ENCODE measurements around the gene KRT15. TPM values are rescaled to one million over a fixed set of nuclear protein-coding genes. Genes with fewer than 3 reads are reported as not detected.

The KRT15 gene
- total and polyA plus RNA-seq, 9 of the 15 experiments (the other 6 are each of a cell fraction or from before 2014, with no cell fraction given): 0.28 to 4.4 (median 0.56) TPM

DNA sequence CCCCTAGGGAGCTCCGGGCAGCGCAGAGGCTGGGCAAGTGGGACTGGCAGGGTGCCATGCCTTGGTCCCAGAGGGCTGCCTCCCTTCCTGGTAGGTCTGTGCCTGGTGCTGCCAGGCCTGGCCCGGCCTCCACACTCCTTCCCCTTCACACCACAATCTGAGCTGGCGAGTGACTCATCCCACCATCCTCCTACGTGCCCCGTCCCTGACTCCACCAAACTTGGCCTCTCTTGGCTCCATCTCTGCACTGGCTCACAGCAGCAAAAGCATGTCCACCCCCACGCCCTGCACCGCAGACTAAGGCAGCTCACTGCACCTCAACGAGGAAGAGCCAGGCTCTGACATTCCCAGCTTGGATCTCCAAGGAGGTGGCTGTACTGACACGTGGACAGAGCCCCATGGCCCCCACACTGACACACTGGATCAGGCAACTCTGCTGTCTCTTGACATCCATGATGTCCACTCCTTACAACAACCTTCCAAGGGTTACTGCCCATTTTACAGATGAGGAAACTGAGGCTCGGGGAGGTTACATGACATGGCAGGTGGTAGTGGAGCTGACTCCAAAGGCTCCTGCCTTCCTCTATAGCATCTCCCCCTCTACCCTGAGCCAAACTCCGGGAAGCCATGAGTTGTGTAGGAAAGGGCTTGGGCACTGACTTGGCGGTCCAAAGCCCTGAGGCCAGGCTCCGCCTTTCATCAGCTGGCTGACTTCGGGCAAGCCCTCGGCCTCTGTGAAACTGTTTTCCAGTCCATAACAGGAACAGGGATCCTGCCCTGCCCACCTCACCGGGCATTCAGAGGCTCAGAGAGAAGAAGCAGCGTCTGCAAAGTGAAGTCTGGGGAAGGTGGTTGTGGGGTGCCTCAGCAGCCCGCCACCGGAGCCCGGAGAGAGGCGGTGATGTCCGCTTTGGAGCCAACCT is 29.5 kb upstream of the KRT15 start (continued):
- TF ChIP-seq KAT7 (CRISPR knock-in tag; IDR thresholded peaks at IDR 0.05; ENCODE audit: borderline replicate concordance): no peak
- TF ChIP-seq GABPB1 (CRISPR knock-in tag; IDR thresholded peaks at IDR 0.05): no peak
- TF ChIP-seq, protein P1, sequence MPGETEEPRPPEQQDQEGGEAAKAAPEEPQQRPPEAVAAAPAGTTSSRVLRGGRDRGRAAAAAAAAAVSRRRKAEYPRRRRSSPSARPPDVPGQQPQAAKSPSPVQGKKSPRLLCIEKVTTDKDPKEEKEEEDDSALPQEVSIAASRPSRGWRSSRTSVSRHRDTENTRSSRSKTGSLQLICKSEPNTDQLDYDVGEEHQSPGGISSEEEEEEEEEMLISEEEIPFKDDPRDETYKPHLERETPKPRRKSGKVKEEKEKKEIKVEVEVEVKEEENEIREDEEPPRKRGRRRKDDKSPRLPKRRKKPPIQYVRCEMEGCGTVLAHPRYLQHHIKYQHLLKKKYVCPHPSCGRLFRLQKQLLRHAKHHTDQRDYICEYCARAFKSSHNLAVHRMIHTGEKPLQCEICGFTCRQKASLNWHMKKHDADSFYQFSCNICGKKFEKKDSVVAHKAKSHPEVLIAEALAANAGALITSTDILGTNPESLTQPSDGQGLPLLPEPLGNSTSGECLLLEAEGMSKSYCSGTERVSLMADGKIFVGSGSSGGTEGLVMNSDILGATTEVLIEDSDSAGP (CRISPR knock-in tag; IDR thresholded peaks at IDR 0.05): no peak
- TF ChIP-seq NFE2L1 (tag; IDR thresholded peaks at IDR 0.05; ENCODE audit: borderline replicate concordance, low read depth): no peak
- TF ChIP-seq CTBP1 (IDR thresholded peaks at IDR 0.05; ENCODE audit: borderline replicate concordance): no peak
- TF ChIP-seq CEBPG (CRISPR knock-in tag; IDR thresholded peaks at IDR 0.05): no peak
- TF ChIP-seq CEBPG (tag; conservative IDR thresholded peaks at IDR 0.05 in 1 of 2, IDR thresholded peaks at IDR 0.05 in 1 of 2): no peak
- TF ChIP-seq ARID1B (IDR thresholded peaks at IDR 0.05): peak; percentile 65
- no peak for TF ChIP-seq POLR2G (IDR thresholded peaks at IDR 0.05; ENCODE audit: low read depth, low read length)
- TF ChIP-seq, protein P2, sequence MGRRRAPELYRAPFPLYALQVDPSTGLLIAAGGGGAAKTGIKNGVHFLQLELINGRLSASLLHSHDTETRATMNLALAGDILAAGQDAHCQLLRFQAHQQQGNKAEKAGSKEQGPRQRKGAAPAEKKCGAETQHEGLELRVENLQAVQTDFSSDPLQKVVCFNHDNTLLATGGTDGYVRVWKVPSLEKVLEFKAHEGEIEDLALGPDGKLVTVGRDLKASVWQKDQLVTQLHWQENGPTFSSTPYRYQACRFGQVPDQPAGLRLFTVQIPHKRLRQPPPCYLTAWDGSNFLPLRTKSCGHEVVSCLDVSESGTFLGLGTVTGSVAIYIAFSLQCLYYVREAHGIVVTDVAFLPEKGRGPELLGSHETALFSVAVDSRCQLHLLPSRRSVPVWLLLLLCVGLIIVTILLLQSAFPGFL (CRISPR knock-in tag; IDR thresholded peaks at IDR 0.05): no peak
- TF ChIP-seq, protein P3, sequence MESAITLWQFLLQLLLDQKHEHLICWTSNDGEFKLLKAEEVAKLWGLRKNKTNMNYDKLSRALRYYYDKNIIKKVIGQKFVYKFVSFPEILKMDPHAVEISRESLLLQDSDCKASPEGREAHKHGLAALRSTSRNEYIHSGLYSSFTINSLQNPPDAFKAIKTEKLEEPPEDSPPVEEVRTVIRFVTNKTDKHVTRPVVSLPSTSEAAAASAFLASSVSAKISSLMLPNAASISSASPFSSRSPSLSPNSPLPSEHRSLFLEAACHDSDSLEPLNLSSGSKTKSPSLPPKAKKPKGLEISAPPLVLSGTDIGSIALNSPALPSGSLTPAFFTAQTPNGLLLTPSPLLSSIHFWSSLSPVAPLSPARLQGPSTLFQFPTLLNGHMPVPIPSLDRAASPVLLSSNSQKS (CRISPR knock-in tag; IDR thresholded peaks at IDR 0.05): no peak
- TF ChIP-seq RAD51 (IDR thresholded peaks at IDR 0.05; ENCODE audit: borderline replicate concordance, low read depth): no peak
- TF ChIP-seq ZNF121 (CRISPR knock-in tag; conservative IDR thresholded peaks at IDR 0.05): no peak
- no peak for TF ChIP-seq NFYB (IDR thresholded peaks at IDR 0.05; ENCODE audit: extremely low read depth, insufficient read length)
- TF ChIP-seq MEIS2 (IDR thresholded peaks at IDR 0.05; ENCODE audit: partially characterized antibody): no peak
- TF ChIP-seq ZNF384 (IDR thresholded peaks at IDR 0.05; ENCODE audit: low read depth, low read length): no peak
